GM23248 (cell line): ENCODE measurements around the gene PAM.

Experiments
- EZH2 ChIP-seq: fragments of 200-600 bp; sonication (generic); IDR thresholded peaks from 2 replicates; pipeline ENCODE4 v1.6.1; 2018; ENCODE audit warnings: antibody characterized with exemption, mild to moderate bottlenecking; ENCODE audit not compliant: insufficient read depth, poor library complexity, severe bottlenecking
- EZH2phosphoT487 ChIP-seq: fragments of 200-600 bp; sonication (generic); IDR thresholded peaks from 2 replicates; pipeline ENCODE4 v1.6.1; 2018; ENCODE audit warnings: antibody characterized with exemption, moderate library complexity, mild to moderate bottlenecking, low read depth; ENCODE audit not compliant: insufficient read depth

DNA sequence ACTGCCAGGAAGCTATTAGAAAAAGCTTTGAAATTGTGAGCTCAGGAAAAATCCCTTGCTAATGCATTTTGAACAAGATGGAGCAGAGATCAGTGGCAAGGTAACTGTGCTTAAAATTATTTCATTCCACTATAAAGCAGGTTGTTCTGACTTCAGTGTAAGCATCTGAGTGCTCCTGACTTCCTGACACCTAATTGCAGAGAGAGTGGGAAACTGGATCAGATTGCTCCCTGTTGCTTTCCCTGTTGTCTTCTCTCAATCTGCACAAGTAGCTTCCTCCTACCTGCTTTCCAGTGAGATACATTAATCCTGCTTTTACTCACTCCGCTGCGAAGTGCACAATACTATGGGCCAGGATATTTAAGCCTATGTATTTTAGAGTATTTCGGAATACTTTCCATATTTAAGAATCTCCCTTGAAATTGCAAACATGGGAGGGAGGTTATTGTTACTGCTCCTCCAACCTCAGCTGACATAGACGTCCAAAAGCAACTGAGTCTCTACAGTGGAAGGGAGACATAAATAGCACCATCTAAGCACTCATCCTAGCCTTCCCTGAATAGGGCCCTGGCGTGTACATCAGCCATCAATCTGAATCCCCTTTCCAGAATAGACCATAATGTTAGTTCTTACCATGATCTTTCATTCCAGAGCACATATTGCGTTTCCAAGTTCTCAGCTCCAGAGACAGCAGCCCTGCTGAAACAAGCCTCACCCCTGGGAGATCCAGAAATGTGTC lies 178.8 kb downstream of the PAM start:
- TF ChIP-seq EZH2 (no peak), EZH2phosphoT487 (no peak)
